22Rv1 (cell line): ENCODE data around the gene PCDH10.

Experiments
- ZFX ChIP-seq: fragments of 450-650 bp; IDR thresholded peaks from 2 replicates; pipeline ENCODE4 v1.6.1; 2017; ENCODE audit warnings: antibody characterized with exemption, borderline replicate concordance
- TF ChIP-seq, protein P1 (sequence below): fragments of 450-650 bp; IDR thresholded peaks from 2 replicates; pipeline ENCODE4 v1.5.1; 2017; ENCODE audit warnings: mild to moderate bottlenecking

DNA sequence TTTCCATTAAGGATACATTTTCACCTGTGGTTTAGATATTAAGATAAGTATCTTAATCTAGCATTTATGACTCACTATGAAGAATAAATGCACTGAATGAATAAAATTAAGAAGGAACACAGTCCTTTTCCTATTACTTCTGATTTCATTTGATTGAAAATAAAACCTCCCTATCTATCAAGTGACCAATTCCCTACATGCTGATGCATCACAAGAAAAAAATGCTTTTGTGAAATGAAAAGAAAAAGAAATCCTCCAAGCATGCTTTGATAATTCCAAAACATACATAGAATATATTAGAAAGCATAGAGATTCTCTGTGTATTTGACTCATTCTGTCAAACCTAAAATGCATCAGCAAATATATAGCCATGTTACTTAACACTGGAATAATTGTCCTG is 37.1 kb downstream of the PCDH10 start:
- TF ChIP-seq, protein P1, sequence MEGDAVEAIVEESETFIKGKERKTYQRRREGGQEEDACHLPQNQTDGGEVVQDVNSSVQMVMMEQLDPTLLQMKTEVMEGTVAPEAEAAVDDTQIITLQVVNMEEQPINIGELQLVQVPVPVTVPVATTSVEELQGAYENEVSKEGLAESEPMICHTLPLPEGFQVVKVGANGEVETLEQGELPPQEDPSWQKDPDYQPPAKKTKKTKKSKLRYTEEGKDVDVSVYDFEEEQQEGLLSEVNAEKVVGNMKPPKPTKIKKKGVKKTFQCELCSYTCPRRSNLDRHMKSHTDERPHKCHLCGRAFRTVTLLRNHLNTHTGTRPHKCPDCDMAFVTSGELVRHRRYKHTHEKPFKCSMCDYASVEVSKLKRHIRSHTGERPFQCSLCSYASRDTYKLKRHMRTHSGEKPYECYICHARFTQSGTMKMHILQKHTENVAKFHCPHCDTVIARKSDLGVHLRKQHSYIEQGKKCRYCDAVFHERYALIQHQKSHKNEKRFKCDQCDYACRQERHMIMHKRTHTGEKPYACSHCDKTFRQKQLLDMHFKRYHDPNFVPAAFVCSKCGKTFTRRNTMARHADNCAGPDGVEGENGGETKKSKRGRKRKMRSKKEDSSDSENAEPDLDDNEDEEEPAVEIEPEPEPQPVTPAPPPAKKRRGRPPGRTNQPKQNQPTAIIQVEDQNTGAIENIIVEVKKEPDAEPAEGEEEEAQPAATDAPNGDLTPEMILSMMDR: no peak
- no peak for TF ChIP-seq ZFX
